Sigmoid colon (tissue), 4 donors: Measurements from ENCODE around the gene IRX6.

Experiments
- CTCF ChIP-seq, 4 experiments: fragments of 450-650 bp in 3 of 4; fragments of 200-600 bp in 1 of 4; IDR thresholded peaks; one replicate each; pipeline ENCODE4 v1.5.1; 2016 to 2019; ENCODE audit warnings: antibody characterized with exemption in 4 of 4, mild to moderate bottlenecking in 3 of 4, moderate library complexity in 2 of 4
- POLR2A ChIP-seq, 2 donors: fragments of 450-650 bp; IDR thresholded peaks; one replicate each; pipeline ENCODE4 v1.6.1; 2016; ENCODE audit warnings: antibody characterized with exemption in 2 of 2, mild to moderate bottlenecking in 2 of 2, moderate library complexity in 2 of 2
- POLR2AphosphoS5 ChIP-seq, 4 donors: sonication (generic); formaldehyde crosslinking; IDR thresholded peaks; one replicate each; pipeline ENCODE4 v1.6.1; 2017; ENCODE audit warnings: antibody characterized with exemption in 4 of 4

DNA sequence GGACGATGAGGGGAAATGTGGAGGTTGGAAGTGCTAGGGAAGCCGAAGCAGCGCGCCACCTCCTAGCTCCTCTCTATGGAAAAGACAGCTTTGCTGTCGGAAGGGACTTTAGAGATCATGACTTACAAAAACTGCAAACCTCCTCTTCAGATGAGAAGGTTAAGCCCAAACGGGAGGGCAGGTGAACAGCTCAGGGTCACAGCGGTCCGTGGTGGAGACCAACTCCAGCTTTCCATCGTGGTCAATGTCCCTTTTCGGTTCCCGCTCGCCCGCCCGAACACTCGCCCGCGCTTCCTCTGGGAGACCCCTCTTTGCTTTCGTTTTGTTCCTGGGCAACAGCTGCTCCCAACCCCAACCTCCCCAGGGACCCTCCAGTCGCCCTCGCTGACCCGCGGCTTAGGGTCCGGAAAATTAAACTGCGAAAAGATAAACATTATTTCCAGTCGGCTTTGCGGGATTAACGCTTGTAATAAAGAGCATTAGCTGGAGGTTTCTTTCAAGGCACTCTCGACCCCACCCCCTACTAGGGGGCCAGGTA lies 7.7 kb downstream of the IRX6 start:
- TF ChIP-seq CTCF (IDR thresholded peaks at IDR 0.05) (no peak), POLR2AphosphoS5 (IDR thresholded peaks at IDR 0.05) (no peak), POLR2A (IDR thresholded peaks at IDR 0.05) (no peak)
